ENCODE data around the gene CCER1. TPM values are rescaled to one million over a fixed set of nuclear protein-coding genes. Genes with fewer than 3 reads are reported as not detected.
A peak's percentile ranks its signal among the peaks of the same experiment; 100 is the strongest.

Gene CCER1
- total RNA-seq, 6 experiments from 2014 or later = not detected

GRCh38 chr12:90951432-90952105 is 3.4 kb downstream of the CCER1 start:
- no peaks in the 10 kb centered on the region for H3K9me3 Mint-ChIP-seq
- H3K4me1 Mint-ChIP-seq (ENCODE audit: low read depth) = peaks cover 11% of the 10 kb centered on the region
- H3K27me3 Mint-ChIP-seq (ENCODE audit: insufficient read depth) = peaks cover 1% of the 10 kb centered on the region; the same call in 1 of the 2 replicates
- H3K27ac Mint-ChIP-seq = no peak overlapping the region
- DNase-seq = peak; percentile 3
- H3K4me3 Mint-ChIP-seq = no peak overlapping the region
- no peaks in the 10 kb centered on the region for H3K36me3 Mint-ChIP-seq (ENCODE audit: low read depth)
- no peak for TF ChIP-seq CTCF (IDR thresholded peaks at IDR 0.05)

DNA sequence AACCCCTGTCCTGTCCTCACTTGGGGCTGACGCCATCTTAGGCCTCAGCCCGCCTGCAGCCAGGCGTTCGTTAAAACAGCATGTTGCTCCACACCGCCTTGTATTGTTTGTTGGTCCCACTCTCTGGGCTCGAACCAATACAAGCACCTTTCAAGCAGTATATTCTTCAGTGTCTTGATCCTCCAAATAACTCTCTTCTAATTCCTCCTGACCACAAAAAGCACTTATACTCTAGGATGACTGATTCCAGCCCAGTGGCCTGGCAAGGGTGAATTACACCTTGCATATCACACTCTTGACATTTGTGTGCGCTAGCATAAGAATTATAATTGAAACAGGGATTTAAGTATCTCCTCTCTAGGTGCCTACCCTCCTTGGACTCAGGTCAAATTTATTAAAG is 7.1 kb downstream of the CCER1 start:
- no peaks in the 10 kb centered on the region for H3K36me3 Mint-ChIP-seq (ENCODE audit: low read depth)
- no peaks in the 10 kb centered on the region for H3K9me3 Mint-ChIP-seq
- no peak for DNase-seq
- no peak for TF ChIP-seq CTCF (IDR thresholded peaks at IDR 0.05)
- H3K4me3 Mint-ChIP-seq = no peak overlapping the region
- no peak overlapping the region for H3K27ac Mint-ChIP-seq
- no peaks in the 10 kb centered on the region for H3K27me3 Mint-ChIP-seq (ENCODE audit: insufficient read depth)
- peaks cover 11% of the 10 kb centered on the region for H3K4me1 Mint-ChIP-seq (ENCODE audit: low read depth)

DNA sequence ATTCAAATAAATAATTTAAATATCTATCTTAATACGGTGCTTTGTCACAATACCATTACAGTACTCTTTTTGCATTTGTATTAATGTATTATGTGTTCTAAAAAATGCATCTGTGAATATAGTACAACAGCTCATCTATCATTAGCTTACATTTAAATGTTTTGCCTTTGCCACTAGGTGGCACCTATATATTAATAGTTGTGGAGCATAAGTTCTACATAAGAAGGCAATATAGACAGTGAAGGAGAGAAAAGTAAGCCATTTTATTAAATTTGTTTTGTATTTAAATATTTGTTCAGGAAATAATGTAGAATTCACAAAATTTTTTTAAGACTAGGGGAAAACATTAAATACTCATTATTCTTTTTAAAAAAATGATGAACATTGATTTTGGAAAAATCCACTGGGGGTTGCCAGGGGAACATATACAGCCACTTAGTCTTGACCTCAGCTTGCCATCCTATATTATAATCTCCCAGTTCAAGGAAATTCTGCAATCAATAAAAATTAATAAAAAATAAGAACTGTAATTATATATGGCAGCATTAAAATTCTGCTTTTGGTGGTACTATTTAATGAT is 9.8 kb downstream of the CCER1 start:
- peak; percentile 38 for DNase-seq
- Mint-ChIP-seq H3K36me3 (ENCODE audit: low read depth) (no peaks in the 10 kb centered on the region), H3K4me3 (no peak overlapping the region), H3K9me3 (no peaks in the 10 kb centered on the region), H3K27ac (no peak overlapping the region), H3K27me3 (ENCODE audit: insufficient read depth) (no peaks in the 10 kb centered on the region), H3K4me1 (ENCODE audit: low read depth) (no peaks in the 10 kb centered on the region)
- TF ChIP-seq CTCF (IDR thresholded peaks at IDR 0.05) = peak; percentile 82

- Mint-ChIP-seq H3K9me3 (no peaks in the 10 kb centered on the region), H3K4me1 (ENCODE audit: low read depth) (peaks cover 13% of the 10 kb centered on the region), H3K27me3 (ENCODE audit: insufficient read depth) (no peaks in the 10 kb centered on the region), H3K36me3 (ENCODE audit: low read depth) (no peaks in the 10 kb centered on the region), H3K4me3 (no peak overlapping the region), H3K27ac (no peak overlapping the region)
- no peak for DNase-seq
- TF ChIP-seq CTCF (IDR thresholded peaks at IDR 0.05) = no peak
Measured at GRCh38 chr12:90943255-90943654, 11.7 kb downstream of the CCER1 start.

DNA sequence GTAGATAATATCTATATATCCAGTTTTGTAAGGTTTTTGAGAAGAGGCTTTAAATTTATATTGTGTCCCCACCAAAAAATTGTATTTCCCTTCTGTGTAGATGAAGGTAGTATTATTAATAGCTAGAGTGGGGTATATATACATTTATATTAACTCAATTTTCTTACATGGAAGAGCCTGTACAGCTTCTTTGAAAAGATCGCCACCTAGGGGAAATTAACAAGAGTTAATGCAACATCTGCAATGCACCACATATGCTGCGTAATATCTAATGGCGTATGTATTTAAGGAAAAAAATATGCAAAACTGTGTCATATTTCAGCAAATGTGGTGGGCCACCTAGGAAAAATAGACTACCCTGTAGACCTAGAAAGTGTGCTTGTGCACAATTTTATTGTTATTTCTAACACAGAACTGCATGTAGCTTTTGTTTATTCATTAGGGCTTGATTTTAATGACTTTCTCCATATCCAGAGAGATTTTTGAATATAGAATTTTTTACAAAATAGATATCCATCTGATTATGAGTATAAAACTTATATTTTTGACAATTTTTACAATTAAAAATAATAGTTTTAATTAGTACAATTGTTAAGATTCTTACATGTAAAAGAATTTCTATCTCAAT is 14.0 kb downstream of the CCER1 start:
- DNase-seq = peak; percentile 50
- Mint-ChIP-seq H3K27ac (no peak overlapping the region), H3K9me3 (no peaks in the 10 kb centered on the region), H3K4me3 (no peak overlapping the region), H3K36me3 (ENCODE audit: low read depth) (no peaks in the 10 kb centered on the region), H3K4me1 (ENCODE audit: low read depth) (peaks cover 16% of the 10 kb centered on the region), H3K27me3 (ENCODE audit: insufficient read depth) (no peaks in the 10 kb centered on the region)
- TF ChIP-seq CTCF (IDR thresholded peaks at IDR 0.05) = peak; percentile 84

All from HFFc6 (cell line).